NAMALWA (cell line): Measurements from ENCODE around the gene LRCOL1.
"Not testable (repeated sequence)": the region's sequence is repeated elsewhere in the genome, so short reads cannot be mapped to it uniquely, and the experiment has no call there.

Experiments used
- DNase-seq: peaks from one replicate; pipeline ENCODE4 v3.0.0-alpha.2; 2015; ENCODE audit warnings: low spot score

The LRCOL1 gene

DNA sequence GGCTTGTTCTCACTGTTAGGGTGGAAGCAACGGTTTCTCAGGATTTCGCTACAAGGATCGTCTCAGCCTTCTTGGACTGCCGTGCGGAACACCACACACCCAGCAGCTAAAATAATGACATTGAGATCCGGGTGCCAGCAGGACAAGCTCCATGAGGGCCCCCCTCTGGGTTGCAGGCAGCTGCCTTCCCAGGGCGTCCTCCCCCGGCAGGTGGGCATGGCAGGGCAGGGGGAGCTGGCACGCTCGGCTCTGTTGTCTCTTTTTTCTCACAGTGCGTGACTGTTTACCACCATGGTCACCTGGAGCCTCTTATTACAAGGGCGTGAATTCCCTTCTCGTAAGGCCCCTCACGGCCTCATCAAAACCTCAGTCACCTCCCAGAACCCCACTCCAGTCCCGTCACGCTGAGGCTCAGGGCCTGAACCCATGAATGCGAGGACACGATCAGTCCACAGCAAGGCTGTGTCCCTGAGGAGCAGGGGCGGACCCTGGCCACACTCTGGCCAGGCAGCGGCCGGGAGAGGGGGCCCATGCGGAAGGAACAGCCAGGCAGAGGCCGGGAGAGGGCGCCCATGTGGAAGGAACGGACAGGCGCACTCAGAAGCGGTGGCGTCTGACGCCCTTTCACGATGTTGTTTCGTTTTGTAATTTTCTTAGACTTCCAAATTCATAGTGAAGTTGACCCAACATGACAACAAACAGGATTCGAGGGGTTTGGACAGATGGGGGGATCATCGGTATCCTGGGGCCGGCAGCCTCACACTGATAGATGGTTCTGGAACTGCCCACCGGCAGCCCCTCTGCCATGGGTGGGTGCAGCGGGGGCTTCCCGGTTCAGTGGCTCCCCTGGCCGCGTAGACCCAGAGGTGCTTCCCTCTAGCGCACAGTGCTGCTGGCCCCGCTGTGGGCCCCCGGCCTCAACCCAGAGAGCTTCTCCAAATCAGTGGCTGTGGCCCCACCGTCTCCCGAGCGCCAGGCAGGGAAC is 10.0 kb downstream of the LRCOL1 start:
- no peak for DNase-seq

DNA sequence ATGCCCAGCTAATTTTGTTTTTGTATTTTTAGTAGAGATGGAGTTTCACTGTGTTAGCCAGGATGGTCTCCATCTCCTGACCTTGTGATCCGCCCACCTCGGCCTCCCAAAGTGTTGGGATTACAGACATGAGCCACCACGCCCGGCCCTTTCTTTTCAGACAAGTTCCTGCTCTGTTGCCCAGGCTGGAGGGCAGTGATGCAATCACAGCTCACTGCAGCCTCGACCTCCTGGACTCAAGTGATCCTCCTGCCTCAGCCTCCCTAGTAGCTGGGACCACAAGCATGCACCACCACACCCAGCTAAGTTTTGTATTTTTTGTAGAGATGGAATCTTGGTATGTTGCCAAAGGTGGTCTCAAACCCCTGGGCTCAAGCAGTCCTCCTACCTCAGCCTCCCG is 10.9 kb downstream of the LRCOL1 start:
- not testable (repeated sequence) for DNase-seq

DNA sequence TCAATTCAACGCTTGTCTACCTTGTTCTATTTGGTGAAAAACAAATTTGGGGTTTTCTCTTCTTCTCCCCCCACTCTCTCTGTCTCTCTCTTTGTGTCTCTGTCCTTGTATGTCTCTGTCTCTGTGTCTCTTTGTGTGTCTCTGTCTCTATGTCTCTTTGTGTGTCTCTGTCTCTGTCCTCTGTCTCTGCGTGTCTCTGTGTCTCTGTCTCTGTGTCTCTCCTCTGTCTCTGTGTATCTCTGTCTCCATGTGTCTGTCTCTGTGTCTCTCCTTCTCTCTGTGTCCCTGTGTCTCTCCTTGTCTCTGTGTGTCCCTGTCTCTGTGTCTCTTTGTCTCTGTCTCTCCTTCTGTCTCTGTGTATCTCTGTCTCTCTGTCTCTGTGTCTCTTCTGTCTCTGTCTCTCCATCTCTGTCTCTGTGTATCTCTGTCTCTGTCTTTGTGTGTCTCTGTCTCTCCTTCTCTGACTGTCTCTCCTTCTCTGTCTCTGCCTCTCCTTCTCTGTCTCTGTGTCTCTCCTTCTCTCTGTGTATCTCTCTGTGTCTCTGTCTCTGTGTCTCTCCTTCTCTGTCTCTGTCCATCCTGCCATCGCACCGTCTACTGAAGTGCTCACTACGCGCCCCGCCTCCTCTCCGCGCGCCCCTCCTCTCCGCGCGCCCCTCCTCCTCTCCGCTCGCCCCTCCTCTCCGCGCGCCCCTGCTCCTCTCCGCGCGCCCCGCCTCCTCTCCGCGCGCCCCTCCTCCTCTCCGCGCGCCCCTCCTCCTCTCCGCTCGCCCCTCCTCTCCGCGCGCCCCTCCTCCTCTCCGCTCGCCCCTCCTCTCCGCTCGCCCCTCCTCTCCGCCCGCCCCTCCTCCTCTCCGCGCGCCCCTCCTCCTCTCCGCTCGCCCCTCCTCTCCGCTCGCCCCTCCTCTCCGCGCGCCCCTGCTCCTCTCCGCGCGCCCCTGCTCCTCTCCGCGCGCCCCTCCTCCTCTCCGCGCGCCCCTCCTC is 12.8 kb downstream of the LRCOL1 start:
- DNase-seq, result peak; percentile 61

DNA sequence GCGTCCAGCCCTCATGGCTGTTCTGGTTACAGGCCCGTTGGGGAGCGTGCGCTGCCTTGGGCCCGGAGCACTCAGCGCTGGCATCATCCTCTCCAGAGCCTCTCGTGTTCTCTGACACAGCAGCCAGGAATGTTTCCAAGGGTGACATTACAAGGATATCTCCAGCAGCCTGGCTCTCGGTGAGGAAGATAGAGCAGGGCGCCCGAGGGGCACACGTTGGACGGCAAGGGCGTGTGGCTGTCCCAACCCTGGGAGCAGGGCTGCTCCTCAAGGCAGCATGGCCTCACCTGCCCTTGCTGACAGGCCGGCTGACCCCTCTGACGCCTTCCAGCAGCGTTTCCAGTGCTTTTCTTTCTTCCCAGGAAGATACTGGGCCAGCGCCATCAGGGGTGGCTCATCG is 14.4 kb downstream of the LRCOL1 start:
- DNase-seq, result no peak

DNA sequence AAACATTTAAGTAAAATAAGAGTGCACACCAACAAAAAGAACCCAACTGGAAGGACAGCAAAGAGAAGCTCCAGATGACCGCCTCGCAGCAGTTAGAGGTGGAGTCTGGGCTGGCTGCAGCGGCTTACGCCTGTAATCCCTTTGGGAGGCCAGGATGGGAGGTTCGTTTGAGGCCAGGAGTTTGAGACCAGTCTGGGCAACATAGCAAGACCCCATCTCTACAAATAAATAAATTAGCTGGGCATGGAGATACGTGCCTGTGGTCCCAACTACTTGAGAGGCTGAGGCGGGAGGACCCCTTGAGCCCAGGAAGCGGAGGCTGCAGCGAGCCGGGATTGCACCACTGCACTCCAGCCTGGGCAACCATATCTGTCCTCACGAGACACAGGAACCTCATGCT is 15.2 kb downstream of the LRCOL1 start:
- DNase-seq, result no peak

DNA sequence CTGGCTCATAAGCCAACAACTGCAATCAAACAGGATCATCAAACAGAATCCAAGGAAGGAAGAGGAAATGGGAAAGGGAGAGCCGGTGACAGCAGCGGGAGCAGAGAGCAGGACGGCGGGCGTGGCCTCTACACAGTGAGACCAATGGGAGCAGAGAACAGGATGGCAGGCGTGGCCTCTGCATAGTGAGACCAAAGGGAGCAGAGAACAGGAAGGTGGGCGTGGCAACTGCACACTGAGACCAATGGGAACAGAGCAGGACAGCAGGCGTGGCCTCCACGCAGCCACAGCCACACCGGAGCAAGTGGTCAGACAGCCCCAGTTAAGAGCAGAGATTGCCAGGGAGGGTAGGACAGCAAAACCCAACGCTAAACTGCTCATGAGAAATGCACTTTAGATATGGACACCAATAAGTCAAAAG is 16.4 kb downstream of the LRCOL1 start:
- DNase-seq, result peak; percentile 96

DNA sequence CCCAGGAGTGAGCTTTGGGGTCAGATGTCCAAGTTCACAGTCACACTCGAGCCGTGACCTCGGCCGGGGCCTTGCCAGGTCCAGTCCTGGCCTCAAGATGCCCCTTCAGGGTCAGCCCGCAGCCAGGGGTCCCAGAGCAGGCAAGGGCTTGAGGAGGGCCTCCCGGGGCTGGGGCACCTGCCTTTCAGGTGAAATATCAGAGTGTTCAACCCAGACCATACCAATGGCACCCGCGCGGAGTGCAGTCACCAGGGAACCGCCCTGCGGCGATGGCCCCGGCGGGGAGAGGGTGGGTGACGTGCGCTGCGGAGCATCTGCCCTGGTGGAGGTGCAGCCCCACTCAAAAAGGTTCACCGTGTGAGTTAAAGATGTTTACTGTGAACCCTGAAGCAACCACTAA is 16.9 kb downstream of the LRCOL1 start:
- DNase-seq, result no peak

DNA sequence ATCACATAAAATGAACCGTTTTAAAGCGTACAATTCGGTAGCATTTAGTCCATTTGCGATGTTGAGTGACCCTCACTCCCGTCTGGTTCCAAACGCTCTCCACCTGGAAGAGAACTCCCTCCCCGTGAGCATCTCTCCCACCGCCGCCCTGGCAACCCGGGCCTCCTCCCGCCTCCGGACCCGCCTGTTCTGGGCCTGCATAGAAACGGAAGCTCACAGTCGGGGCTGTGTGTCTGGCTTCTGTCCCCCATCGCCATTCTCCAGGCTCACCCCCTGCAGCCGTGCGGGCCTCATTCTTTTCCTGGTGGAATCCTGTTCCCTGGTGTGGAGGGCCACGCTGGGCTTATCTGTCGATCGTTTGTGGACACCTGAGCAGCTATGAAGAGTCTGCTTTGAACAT is 17.3 kb downstream of the LRCOL1 start:
- DNase-seq, result no peak

DNA sequence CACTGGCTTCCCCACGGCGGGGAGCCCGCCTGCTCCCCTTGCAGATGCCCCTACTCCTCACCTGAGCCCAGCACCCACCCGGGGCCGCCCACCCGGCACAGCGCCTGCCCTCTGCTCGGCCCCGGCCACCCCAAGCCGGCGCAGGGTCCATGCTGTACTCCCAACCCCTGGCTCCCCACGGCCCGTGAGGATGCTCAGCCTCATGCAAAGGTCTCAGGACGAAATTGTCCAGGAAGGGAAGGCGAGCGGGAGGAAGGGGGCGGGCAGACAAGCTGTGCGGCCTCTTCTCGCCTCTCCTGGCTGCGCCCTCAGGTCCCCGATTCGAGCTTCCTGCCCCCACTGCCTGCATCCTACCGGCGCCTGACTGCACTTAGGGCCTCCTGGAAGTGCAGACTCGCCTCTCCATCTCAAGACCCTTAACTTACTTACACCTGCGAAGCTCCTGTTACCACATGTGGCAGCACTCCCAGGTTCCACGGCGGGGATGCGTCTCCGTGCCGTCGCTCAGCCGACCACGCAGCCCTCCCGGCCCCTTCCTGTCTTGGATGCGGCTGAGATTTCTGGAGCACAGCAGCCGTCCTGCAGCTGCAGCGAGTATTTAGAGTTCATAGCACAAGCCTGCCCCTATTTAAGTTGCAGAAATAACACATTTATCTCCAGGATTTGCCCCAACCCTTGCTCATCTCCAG is 18.0 kb downstream of the LRCOL1 start:
- DNase-seq, result no peak

DNA sequence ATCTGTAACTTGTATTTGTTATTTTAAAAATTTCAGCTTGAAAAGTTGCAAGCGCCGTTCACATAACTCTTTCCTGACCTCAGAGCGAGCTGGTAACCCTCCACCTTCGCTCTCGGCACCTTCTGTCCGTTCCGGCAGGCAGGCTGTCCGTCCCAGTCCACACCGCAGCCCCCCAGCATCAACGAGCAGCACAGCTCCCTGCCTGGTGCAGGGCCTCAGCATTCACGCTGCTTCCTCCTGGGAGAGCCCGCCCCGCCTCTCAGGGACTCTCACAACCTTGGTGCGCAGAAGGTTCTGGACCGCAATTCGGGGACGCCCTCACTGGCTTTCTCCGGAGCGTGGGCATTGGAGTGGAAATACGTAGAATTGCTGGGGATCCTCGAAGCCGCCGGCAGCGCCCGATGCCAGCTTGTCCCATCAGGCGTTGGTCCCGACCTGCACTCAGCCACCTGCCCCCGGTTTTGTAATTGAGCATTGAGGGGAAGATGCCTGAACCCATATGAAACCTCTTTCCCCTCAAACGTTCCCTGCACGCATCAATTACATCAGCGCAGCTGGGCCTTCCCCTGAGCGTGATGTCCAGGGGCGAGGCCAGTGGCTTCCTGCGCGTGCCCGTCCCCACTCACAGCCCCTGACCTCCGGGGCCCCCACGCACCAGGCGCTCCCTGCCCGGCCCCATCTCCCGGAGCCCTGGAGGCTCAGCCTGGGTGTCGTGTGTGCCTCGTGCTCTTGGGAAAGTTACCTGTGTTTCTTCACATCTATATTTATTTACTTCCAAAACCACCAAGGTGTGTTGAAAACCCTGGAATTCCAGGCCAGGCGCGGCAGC is 19.1 kb downstream of the LRCOL1 start:
- no peak for DNase-seq

DNA sequence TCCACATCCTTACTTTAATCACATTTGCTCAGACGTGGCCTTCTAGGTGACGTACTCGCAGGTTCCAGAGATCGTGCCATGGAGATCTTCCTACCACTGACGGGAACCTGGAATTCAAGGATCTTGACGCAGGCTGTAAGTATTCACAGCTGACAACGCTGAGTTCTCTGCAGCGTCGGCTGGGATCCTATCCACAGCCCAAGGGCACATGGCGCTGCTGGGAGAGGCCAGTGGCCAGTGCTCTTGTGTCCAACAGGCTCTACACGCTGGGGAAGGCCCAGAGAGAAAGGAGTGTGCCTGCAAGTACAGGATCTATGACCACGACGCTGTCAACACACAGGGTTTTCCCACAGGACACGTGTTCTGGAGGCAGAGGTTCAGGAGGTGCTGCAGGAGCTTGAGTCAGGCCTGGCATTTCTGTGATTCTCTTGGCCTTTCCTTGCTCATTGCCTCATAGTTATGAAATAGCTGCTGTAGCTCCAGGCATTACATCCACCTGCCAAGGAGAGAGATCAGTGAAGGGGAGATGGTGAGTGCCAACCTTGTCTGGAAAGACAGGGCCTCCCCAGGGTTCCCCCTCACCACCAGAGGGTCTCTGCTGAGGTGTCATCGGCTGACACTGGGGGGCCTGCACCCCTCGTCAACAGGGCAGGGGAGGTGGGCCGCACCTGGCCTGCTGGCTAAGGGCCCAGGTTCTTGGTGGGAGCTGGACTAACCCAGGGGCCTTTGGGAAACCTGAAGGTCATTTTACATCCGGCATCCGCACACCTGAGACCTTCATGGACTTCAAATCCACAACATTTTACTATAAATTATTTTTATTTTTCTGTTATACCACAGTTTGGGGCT is 21.3 kb downstream of the LRCOL1 start:
- no peak for DNase-seq

DNA sequence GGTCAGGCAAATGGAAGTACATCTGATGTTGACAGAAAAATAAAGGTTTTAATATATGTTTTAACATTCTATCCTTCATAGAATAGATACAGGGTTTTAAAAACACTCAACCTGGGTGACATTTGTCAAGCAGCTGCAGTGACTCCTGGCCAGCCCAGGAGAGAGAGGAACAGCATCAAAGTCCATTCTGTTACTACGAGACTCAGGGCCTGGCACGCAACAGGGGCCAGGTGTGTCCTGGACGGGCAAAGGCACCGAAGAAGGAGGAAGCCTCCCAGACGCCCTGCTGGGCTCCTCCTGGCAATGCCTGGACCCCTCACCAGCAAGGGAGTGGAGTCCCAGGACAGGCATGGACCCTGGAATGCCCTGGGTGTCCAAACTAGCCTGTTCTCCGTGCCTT is 22.1 kb downstream of the LRCOL1 start:
- no peak for DNase-seq

DNA sequence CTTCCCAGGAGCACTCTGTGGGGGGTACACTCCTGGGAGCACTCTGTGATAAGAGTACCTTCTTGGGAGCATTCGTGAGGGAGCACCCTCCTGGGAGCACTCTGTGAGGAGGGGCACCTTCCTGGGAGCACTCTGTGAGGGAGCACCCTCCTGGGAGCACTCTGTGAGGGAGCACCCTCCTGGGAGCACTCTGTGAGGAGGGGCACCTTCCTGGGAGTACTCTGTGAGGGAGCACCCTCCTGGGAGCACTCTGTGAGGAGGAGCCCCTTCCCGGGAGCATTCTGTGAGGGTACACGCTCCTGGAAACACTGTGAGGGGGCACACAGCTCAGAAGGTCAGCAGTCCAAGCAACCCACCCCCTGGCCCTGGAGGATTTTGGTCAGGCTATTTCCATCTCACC is 22.6 kb downstream of the LRCOL1 start:
- no peak for DNase-seq

DNA sequence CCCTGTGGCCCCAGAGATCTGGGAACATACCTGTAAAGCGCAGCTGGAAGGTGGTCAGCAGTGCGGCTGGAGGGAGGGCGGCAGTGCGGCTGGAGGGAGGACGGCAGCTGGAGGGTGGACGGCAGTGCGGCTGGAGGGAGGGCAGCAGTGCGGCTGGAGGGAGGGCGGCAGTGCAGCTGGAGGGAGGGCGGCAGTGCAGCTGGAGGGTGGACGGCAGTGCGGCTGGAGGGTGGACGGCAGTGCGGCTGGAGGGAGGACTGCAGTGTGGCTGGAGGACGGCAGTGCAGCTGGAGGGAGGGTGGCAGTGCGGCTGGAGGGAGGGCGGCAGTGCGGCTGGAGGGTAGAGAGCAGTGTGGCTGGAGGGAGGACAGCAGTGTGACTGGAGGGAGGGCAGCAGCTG is 23.5 kb downstream of the LRCOL1 start:
- no peak for DNase-seq

DNA sequence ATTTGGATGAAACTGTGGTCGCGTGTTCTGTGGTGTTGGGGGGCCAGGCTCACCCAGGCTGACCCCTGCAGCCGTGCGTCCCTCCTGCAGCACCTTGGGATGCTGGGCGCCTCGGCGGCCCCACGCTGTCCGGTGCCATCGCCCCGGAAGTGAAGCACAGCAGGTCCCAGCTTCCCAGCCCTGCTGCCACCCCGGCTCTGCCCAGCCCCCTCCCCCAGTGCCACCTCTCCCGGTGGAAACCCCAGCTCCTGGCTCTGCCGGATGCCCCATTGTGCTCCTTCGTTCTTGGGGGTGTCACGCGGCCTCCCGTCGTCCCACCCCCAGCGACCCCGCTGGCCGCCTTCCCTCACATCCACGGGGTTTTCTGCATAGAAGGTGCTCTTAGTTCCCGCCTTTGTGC is 25.2 kb downstream of the LRCOL1 start:
- no peak for DNase-seq

DNA sequence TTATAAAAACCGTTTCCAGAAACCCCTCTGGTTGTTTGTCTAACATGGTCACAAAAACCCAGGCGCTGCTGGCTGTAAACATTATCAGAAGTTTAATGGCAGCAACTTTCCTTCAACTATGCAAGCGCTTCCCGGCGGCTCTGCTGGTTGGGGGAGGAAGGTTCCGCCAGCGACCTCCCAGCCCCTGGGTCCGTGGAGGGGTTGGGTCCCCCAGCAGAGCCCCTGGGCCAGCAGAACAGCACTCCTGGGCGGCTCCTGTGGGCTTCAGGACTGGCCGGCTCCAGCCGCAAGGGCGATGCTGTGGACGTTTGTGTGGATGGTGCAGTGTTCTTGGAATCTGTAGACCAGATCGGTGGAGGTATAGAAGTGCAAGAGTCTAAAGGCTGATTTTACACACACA is 26.0 kb downstream of the LRCOL1 start:
- no peak for DNase-seq

DNA sequence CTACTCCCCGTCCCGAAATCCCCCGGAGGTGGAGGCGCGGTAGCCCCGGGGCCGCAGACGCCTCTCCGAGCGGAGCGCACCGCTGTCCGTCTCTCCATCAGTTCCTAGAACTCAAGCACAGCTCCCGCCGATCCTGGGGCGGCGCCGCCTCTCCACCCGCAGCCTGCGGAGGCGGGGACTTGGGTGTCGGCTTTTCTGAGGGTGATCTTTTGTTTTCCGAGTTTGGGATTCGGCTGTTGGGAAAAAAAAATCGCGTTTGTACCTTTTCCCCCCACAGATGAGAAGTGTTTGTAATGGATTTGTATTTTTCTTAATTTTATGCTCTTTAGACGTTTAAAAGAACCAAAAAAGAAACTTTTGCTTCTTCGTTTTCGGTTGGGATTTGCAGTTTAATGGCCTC is 26.6 kb downstream of the LRCOL1 start:
- DNase-seq, result no peak

DNA sequence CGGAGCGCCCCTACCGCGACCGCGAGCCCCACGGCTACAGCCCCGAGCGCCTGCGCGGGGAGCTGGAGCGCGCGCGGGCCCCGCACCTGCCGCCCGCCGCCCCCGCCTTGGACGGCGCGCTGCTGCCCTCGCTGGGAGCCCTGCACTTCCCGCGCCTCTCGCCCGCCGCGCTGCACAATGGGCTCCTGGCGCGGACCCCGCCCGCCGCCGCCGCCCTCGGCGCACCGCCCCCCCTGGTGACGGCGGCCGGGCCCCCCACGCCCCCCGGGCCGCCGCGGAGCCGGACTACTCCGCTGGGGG is 27.0 kb downstream of the LRCOL1 start:
- no peak for DNase-seq

DNA sequence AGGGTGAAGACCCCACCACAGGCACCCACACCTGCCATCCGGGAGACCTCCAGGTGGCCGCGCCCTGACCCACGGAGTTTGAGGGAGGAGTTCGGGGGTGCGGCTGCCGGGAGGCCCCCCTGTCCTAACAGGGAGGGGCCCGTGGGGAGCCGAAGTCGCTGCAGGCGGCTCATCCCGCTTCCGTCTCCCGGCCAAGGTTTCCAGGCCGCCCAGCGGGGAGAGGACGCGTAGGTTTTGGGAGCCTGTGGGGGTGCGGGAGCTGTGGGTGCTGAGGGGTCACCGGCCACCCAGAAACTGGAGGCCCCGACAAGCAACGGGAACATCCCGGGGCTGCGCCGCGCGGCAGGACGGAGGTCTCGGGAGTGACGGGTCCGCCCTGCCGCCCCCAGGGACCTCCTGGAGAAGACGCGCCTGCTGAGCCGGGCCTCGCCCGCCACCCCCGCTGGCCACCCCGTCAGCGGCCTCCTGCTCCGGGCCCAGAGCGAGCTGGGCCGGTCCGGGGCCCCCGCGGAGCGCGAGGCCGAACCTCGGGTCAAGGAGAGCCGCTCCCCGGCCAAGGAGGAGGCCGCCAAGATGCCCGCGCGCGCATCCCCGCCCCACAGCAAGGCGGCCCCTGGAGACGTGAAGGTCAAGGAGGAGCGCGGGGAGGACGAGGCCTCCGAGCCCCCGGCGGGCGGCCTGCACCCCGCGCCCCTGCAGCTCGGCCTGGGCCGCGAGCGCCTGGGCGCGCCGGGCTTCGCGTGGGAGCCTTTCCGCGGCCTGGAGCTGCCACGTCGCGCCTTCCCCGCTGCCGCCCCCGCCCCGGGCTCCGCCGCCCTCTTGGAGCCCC is 27.6 kb downstream of the LRCOL1 start:
- no peak for DNase-seq

DNA sequence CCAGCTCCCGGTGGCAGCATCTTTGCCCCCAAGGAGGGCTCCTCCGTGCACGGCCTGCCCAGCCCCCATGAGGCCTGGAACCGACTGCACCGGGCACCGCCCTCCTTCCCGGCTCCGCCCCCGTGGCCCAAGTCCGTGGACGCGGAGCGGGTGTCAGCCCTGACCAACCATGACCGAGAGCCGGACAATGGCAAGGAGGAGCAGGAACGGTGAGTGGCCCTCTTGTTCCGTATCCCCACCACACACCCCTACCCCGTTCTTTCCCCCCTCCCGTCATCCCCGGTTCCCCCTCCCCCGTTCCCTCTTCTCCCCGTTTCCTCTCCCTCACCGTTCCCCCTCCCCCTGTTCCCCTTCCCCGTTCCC is 28.3 kb downstream of the LRCOL1 start:
- no peak for DNase-seq
